Measurements from ENCODE around the gene DDX59.

Gene DDX59

DNA sequence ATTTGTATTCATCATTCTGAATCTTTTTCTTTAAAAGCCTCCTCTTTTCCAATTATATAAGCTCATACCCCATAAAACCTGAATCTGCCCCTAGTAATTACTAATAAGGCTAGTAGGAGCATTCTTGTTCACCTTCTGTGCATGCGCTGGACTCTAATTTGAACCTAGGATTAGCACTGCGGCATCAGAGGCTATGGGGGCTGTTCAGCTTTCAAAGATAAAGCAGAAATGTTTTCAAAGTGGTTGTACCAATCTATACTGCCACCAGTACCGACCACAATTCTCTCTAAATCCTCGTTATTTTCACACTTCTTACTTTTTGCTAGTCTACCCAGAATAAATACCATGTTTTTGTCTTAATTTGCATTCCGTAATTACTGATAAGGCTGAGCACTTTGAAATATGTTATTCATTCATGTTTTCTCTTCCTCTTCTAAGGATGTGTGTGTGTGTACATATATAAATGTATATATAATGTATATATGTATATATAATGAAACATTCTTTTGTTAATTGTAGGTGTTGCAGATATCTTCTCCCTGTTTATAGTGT lies 1.6 kb upstream of the DDX59 start:
- no peak for DNase-seq

DNA sequence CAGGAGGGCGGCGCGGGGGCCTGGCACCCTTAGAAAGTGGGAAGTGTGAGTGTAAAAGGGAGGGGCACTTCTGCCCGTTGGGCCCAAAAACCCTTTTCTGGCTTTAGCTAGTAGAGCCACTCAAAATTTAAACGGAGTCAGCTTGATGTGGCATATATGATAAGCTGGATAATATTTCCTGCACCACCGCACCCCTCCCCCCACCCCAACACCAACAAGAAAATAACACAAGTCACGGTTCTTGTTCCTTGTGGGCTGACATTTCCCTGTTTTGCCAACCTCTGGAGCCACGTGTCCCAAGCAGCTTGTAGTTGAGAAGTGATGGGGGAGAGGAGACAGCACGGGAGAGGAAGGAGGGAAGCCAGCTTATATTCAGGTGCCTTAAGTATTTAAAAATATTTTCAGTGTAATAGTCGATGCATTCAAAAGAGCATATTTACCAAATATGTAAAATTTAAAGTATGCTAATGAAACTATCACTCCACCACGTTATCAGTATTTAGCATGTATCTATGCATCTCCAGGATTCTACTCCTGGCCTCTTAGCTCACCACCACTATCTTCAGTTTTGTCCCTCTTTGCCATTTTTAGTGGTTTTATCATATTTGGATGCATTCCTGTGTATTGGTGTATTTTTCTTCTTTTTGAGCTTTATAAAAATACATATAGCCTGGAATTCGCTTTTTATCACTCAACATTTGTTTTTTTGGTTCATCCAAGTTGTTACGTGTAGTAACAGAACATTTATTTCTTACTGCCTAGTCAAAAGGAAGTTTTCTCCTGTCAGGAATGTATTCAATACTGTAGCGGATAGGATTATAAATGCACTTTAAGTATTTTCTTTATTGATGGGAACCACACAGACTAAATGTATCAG lies 773 bp upstream of the DDX59 start:
- peak in 32 of 58 donors; percentile 23 to 86 (median 57) for DNase-seq

DNA sequence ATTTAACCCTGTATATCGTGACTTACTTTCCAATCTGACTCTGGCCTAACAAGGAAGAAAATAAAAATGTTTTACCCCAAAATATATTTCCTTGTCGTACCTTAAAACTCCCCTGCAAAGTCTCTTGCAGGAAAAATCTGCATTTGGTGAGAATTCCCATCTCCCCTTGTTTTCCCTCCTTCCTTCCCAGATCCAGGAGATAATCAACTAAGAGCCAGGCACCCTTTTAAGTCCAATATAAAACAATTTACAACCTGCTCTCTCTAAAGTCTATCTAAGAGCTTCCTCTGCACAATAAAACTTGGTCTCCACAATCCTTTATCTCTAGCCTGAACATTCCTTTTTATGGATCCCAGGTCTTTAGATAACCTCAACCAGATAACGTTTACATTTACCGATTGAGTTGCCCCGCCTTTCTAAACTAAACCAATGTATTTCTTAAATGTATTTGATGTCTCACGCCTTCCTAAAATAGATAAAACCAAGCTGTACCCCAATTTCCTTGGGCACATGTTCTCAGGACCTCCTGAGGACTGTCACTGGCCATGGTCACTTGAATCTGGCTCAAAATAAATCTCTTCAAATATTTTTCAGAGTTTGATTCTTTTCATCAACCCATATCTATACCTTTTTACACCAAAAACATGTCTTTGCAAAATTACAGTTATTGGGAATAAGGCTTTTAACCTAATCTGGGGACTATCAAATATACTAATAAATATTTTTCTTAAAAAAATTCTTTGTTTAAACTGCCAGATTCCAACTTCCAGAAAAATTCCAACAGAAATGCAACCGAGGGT lies 993 bp downstream of the DDX59 start:
- DNase-seq: no peak

DNA sequence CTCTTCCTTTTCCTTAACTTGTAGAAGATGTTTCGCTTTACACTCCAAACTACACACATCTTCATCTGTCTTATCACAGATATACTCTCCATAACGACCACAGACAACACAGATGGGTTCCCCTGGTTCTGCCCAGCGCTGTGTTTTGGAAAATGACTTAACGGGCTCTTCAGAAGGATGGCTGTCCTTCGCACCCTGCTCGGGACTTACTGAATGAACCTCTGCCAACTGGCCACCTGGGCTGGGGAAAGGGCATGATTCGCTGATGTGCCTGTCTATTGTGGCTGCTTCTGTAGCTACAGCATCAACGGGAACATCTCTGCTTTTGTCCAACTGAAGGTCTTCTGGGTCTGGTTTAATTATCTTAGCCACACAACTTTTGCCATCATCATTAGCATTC lies 3.4 kb downstream of the DDX59 start:
- DNase-seq: no peak

DNA sequence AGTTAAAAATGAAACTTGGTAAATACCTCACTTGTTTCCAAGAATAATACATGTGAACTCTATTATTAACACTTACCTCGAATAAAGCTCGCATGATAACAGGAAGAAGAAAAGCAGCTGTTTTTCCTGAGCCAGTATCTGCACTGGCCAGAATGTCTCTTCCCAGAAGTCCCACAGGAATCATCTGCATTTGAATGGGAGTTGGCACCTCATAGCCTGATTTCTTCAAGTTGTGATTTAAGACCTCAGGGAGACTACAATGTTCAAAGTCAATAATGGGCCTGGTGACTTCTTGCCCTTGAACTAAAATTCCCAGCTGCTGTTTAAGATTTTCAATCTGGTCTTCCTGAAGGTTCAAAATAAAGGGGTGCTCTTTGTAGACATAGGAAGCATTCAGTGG lies 3.8 kb downstream of the DDX59 start:
- no peak for DNase-seq

- peak in 1 of 58 donors; percentile 19 for DNase-seq
Observed at GRCh38 chr1:200660719-200661118, 9.0 kb downstream of the DDX59 start.

GRCh38 chr1:200659269-200659668 lies 10.4 kb downstream of the DDX59 start:
- no peak for DNase-seq

DNA sequence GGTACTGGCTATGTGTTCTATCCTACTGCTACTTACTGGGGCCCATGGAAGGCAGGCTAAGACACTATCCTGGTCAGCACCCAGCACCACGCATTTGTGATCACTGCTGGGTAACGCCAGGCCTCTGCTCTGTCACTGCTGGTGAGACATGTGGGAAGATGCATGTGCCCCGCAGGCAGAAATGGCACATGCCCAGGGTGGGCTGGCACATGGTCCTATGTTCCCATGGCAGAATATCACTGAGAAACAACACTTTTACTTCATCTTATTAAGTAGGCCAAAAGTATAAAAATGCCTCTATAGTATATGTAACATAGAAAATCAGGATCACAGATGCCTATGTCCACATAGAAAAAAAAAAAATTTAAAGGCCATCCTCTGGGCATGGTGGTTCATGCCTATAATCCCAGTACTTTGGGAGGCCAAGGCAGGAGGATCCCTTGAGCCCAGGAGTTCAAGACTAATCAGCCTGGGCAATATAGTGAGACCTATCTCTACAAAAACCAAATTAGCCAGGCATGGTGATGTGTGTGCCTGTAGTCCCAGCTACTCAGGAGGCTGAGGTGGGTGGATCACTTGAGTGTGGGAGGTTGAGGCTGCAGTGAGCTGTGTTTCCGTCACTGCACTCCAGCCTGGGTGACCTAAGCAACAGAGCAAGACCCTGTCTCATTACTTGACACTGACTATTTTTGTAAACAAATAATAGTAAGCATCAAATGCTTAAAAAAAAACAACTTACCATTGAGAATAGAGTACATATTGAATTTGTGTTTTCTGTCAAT lies 11.5 kb downstream of the DDX59 start:
- DNase-seq: peak in 1 of 58 donors; percentile 7

GRCh38 chr1:200654660-200655059 lies 15.0 kb downstream of the DDX59 start:
- no peak for DNase-seq

DNA sequence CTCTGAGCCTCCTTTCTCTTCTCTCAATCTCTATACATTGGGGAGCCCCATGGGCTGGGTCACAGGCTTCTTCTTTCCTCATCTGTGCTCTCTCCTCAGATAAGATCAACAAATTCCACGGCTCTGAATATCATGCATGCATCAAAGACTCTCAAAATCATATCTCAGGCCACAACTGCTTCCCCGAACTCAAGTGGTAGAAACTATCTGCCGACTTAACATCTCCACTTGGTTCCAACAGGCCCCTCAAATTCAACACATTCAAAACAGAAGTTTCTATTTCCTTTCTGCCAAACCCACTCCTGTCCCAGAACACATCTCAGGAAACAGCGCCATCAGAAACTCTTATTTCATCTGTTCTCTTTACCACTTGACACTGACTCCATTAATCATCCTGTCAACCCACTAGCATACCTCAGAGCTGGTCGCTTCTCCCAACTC lies 16.7 kb downstream of the DDX59 start:
- no peak for DNase-seq

DNA sequence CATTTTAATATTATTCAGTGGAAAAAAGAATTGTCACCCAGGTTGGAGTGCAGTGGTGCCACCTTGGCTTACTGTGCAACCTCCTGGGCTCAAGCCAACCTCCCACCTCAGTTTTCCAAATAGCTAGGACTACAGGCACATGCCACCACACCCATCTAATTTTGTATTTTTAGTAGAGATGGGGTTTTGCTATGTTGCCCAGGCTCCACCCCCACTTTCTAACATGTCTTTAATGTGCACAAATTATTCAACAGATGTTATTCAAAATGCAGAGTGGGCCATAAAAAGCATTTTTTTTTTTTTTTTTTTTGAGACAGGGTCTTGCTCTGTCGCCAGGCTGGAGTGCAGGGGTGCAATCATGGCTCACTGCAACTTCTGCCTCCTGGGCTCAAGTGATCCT lies 17.3 kb downstream of the DDX59 start:
- no peak for DNase-seq

GRCh38 chr1:200646515-200646914 lies 23.2 kb downstream of the DDX59 start:
- DNase-seq: no peak

GRCh38 chr1:200644021-200644420 lies 25.7 kb downstream of the DDX59 start:
- DNase-seq: no peak

- peak in 1 of 58 donors; percentile 16 for DNase-seq
Observed at GRCh38 chr1:200642481-200642880, 27.2 kb downstream of the DDX59 start.

- no peak for DNase-seq
Observed at GRCh38 chr1:200640963-200641401, 28.7 kb downstream of the DDX59 start.

GRCh38 chr1:200640373-200640962 lies 29.2 kb downstream of the DDX59 start:
- DNase-seq: no peak

GRCh38 chr1:200638073-200638472 lies 31.6 kb downstream of the DDX59 start:
- no peak for DNase-seq

DNA sequence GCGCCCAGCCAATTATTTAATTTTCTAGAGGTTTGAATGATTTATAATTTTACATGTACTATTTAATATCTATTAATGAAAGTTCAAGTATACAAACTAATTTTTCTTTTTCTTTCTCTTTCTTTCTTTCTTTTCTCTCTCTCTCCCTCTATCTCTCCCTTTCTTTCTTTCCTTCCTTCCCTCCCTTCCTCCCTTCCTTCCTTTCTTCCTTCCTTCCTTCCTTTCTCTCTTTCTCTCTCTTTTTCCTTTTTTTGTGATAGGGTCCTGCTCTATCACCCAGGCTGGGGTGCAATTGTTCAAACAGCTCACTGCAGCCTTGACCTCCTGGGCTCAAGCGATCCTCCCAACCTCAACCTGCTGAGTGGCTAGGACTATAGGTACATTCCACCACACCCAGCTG lies 33.0 kb downstream of the DDX59 start:
- DNase-seq: no peak

DNA sequence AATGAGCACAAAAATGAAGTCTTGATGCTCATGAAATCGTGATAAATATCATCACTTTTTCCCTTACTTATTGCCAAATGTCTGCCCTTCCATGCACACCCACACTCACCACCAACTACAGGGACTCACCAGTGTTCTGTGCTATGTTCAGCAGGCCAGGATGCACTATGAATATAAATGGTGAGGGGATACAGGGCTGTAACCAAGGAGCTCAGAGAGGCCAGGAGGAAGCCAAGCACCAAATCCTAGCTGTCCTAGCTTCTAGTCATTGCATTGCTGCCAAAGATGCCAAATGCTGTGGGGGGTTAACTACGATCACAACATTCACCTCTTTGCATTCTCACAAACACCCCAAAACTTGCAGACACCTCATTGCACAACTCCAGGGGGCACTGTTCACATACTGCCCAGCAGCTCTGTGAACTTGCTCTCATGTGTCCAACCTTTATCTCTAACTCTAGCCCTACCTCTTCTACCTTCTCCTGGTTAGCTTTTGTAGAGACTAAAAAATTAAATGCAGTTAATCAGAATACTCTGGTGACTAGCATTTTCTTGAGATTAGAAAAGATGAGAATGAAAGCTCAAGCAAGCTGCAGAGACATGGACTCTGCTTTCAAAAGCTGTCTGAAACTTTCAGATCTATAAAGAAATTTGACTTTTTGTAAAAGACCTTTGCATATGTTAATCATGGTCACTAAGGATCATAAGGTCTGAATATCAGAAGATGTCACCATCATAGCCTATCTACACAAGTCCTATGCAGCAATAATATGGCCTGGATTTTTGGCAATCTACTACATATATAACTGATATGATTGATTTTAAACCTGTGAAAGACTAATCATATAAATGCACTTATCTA lies 35.2 kb downstream of the DDX59 start:
- DNase-seq: peak in 1 of 58 donors; percentile 10

DNA sequence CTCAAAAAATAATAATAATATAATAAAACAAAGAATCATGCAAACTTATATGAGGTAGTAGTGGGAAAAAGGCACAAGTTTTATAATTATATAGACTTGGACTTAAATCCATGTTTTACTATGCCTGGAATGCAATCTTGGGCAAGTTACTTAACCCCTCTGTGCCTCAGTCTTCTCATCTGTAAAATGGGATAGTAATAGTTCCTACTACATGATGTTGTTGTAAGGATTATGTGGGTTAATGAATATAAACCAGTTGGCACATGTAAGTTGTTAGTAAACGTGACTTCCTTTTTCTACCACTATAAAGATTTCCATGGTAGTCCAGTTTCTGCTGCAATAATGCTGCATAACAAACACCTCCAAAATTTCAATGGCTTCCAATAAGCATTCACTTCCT lies 38.3 kb downstream of the DDX59 start:
- DNase-seq: no peak
